Caco-2 (cell line): Measurements from ENCODE around the gene ATXN1. TPM values are rescaled to one million over a fixed set of nuclear protein-coding genes. Genes with fewer than 3 reads are reported as not detected.

Experiments used
- BruUV-seq: library from RNA; stranded (reverse); fragments of 400-500 nt; replicated peaks from 2 replicates; lab custom pipeline; 2021; lab: Mats Ljungman, UMichigan
- CTCF ChIA-PET: fragments of 300-600 bp; sonication (Branson Sonifier 250); formaldehyde crosslinking; loops from one replicate; lab custom pipeline; 2022; ENCODE audit warnings: antibody characterized with exemption; lab: Charles Lee
- POLR2A ChIA-PET: fragments of 300-600 bp; sonication (Branson Sonifier 250); formaldehyde crosslinking; loops from one replicate; lab custom pipeline; 2022; ENCODE audit warnings: antibody characterized with exemption; lab: Charles Lee
- DNase-seq, 2 experiments: peaks; one replicate each; pipeline versions ENCODE4 v3.0.0 to v3.0.0-alpha.2; 2020 to 2022
- H3K27me3 ChIP-seq: replicated peaks from 2 replicates; pipeline ENCODE4 v1.6.0; 2011; ENCODE audit warnings: low read length; ENCODE audit not compliant: control insufficient read depth, insufficient read depth
- H3K36me3 ChIP-seq: 2 replicates; pipeline ENCODE4 v1.5.1; 2011; ENCODE audit warnings: low read length; ENCODE audit not compliant: control insufficient read depth, insufficient read depth
- H3K4me1 ChIP-seq: fragments of 250-450 bp; sonication (Bioruptor Pico); 2 replicates; pipeline ENCODE4 v1.5.1; 2020; ENCODE audit warnings: mild to moderate bottlenecking
- H3K4me3 ChIP-seq: 2 replicates; pipeline ENCODE4 v1.5.1; 2011; ENCODE audit warnings: low read depth, mild to moderate bottlenecking, control low read depth, low read length
- H3K9me3 ChIP-seq: fragments of 250-450 bp; sonication (Bioruptor Pico); 2 replicates; pipeline ENCODE4 v1.5.1; 2020; ENCODE audit warnings: mild to moderate bottlenecking, moderate library complexity
- H3K27ac Mint-ChIP-seq: one replicate; pipeline ENCODE4 v1.8.0; 2022; ENCODE audit warnings: mixed read lengths; ENCODE audit not compliant: unreplicated experiment
- H3K27me3 Mint-ChIP-seq: one replicate; pipeline ENCODE4 v1.8.0; 2022; ENCODE audit warnings: mixed read lengths; ENCODE audit not compliant: insufficient read depth, unreplicated experiment
- H3K36me3 Mint-ChIP-seq: one replicate; pipeline ENCODE4 v1.8.0; 2022; ENCODE audit warnings: mild to moderate bottlenecking, mixed read lengths; ENCODE audit not compliant: insufficient read depth, unreplicated experiment
- H3K4me1 Mint-ChIP-seq: one replicate; pipeline ENCODE4 v1.8.0; 2022; ENCODE audit warnings: low read depth, mixed read lengths; ENCODE audit not compliant: unreplicated experiment
- H3K4me3 Mint-ChIP-seq: one replicate; pipeline ENCODE4 v1.8.0; 2022; ENCODE audit warnings: mild to moderate bottlenecking, moderate library complexity, mixed read lengths; ENCODE audit not compliant: unreplicated experiment
- H3K9me3 Mint-ChIP-seq: one replicate; pipeline ENCODE4 v1.8.0; 2022; ENCODE audit warnings: mixed read lengths; ENCODE audit not compliant: unreplicated experiment
- intact Hi-C: fragments of 100-400 bp; cut with micrococcal nuclease; formaldehyde crosslinking; loops from one replicate; pipeline ENCODE4 v1.10.0; 2022; ENCODE audit not compliant: unreplicated experiment
- total RNA-seq: library from RNA; stranded (reverse); gene quantifications from 2 replicates; pipeline ENCODE4 v1.2.3, GENCODE V29; 2022
- TF ChIP-seq, protein P1 (sequence below), 2 experiments: fragments of 200-600 bp in 1 of 2; IDR thresholded peaks; 1 replicate in 1 of 2; 2 replicates in 1 of 2; pipeline versions ENCODE4 v1.5.1 to v1.8.0; 2011 to 2022; ENCODE audit warnings: antibody characterized with exemption in 1 of 2, control low read depth in 1 of 2, inconsistent platforms in 1 of 2, low read depth in 1 of 2, low read length in 1 of 2, mild to moderate bottlenecking in 1 of 2, moderate library complexity in 1 of 2; ENCODE audit not compliant: insufficient read depth in 1 of 2, severe bottlenecking in 1 of 2, unreplicated experiment in 1 of 2

The ATXN1 gene
- total RNA-seq, 1 experiment from 2014 or later: 14.2 TPM

DNA sequence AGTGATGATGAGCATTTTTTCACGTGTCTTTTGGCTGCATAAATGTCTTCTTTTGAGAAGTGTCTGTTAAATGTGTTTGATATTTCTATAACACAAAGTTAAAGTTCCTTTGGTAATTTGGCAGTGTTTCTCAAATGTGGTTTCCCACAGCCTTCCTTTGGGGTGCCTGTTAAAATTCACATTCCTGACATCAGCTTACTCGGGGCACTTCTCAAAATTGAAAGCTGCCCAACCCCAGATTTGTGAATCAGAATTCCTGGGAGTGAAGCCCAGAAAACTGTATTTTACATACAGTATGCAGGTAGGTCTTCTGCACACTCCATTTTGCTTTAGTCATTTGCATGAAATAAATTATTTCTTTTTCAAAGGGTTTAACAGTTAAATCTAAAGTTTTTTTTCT lies 315.0 kb downstream of the ATXN1 start:
- no peak for DNase-seq
- no peak overlapping the region for H3K27ac Mint-ChIP-seq
- intact Hi-C loops: no loop called here
- no peaks in the 10 kb centered on the region for H3K4me1 ChIP-seq
- H3K36me3 Mint-ChIP-seq: no peaks in the 10 kb centered on the region
- TF ChIP-seq, protein P1, sequence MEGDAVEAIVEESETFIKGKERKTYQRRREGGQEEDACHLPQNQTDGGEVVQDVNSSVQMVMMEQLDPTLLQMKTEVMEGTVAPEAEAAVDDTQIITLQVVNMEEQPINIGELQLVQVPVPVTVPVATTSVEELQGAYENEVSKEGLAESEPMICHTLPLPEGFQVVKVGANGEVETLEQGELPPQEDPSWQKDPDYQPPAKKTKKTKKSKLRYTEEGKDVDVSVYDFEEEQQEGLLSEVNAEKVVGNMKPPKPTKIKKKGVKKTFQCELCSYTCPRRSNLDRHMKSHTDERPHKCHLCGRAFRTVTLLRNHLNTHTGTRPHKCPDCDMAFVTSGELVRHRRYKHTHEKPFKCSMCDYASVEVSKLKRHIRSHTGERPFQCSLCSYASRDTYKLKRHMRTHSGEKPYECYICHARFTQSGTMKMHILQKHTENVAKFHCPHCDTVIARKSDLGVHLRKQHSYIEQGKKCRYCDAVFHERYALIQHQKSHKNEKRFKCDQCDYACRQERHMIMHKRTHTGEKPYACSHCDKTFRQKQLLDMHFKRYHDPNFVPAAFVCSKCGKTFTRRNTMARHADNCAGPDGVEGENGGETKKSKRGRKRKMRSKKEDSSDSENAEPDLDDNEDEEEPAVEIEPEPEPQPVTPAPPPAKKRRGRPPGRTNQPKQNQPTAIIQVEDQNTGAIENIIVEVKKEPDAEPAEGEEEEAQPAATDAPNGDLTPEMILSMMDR (IDR thresholded peaks at IDR 0.05; ENCODE audit: insufficient read depth in 1 of 2, low read depth in 1 of 2, low read length in 1 of 2, severe bottlenecking in 1 of 2, unreplicated experiment in 1 of 2): no peak
- H3K36me3 ChIP-seq: no peaks in the 10 kb centered on the region
- no peak overlapping the region for H3K4me3 ChIP-seq
- H3K9me3 ChIP-seq: no peaks in the 10 kb centered on the region
- H3K9me3 Mint-ChIP-seq: peaks cover 6% of the 10 kb centered on the region
- ChIA-PET CTCF (no interaction called here), POLR2A (no interaction called here)
- no TSS peak for BruUV-seq
- H3K4me3 Mint-ChIP-seq: no peak overlapping the region
- no peaks in the 10 kb centered on the region for H3K27me3 ChIP-seq
- no peaks in the 10 kb centered on the region for H3K4me1 Mint-ChIP-seq
- H3K27me3 Mint-ChIP-seq: no peaks in the 10 kb centered on the region

DNA sequence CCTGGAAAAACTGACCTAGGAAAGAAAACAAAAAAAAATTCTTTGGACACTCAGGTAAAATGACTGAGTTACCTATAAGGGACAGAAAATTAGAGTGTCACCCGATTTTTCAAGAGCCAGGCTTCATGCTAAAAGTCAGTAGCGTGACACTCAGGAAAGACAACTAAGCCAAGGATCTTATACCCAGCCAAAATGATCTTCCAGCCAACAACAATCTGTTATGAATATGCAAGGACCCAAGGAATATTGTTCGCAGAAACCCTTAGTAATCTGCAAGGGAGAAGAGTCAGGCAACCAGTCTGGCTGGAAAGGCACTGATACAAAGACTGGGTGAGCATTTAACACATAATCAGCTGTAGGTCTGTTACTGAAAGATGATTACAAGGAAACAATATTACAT lies 319.2 kb downstream of the ATXN1 start:
- no peak overlapping the region for H3K4me3 Mint-ChIP-seq
- CTCF ChIA-PET: no interaction called here
- no peaks in the 10 kb centered on the region for H3K36me3 Mint-ChIP-seq
- H3K27me3 Mint-ChIP-seq: no peaks in the 10 kb centered on the region
- peaks cover 6% of the 10 kb centered on the region for H3K9me3 Mint-ChIP-seq
- Histone ChIP-seq H3K27me3 (no peaks in the 10 kb centered on the region), H3K4me3 (no peak overlapping the region), H3K9me3 (no peaks in the 10 kb centered on the region), H3K36me3 (no peaks in the 10 kb centered on the region), H3K4me1 (no peaks in the 10 kb centered on the region; the same call in 1 of the 2 replicates)
- no peak overlapping the region for H3K27ac Mint-ChIP-seq
- TF ChIP-seq, protein P1 (IDR thresholded peaks at IDR 0.05; ENCODE audit: insufficient read depth in 1 of 2, low read depth in 1 of 2, low read length in 1 of 2, severe bottlenecking in 1 of 2, unreplicated experiment in 1 of 2): no peak
- BruUV-seq: no TSS peak
- POLR2A ChIA-PET: no interaction called here
- intact Hi-C loops: no loop called here
- DNase-seq: no peak
- H3K4me1 Mint-ChIP-seq: no peaks in the 10 kb centered on the region

DNA sequence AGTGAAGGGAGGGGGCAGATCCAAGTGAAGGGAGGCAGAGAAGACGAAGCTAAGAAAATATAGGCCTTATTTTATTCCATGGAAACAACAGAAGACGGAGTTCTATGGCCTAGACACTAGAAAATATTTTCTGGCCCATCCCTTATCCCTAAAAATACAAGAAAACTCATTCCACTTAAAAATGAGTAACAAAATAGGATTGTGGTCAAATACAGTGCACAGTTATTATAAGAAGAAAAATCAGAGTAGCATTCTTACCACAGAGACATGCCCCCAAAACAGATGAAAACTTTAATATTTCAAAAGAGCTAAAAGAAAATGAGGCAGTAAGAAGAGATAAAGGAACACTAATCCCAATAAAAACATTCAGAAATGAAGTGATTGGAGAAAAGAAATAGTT lies 320.0 kb downstream of the ATXN1 start:
- CTCF ChIA-PET: no interaction called here
- Histone ChIP-seq H3K9me3 (no peaks in the 10 kb centered on the region), H3K27me3 (no peaks in the 10 kb centered on the region), H3K4me1 (no peaks in the 10 kb centered on the region; the same call in 1 of the 2 replicates), H3K36me3 (no peaks in the 10 kb centered on the region), H3K4me3 (no peak overlapping the region)
- intact Hi-C loops: no loop called here
- peaks cover 6% of the 10 kb centered on the region for H3K9me3 Mint-ChIP-seq
- H3K27ac Mint-ChIP-seq: no peak overlapping the region
- TF ChIP-seq, protein P1 (IDR thresholded peaks at IDR 0.05; ENCODE audit: insufficient read depth in 1 of 2, low read depth in 1 of 2, low read length in 1 of 2, severe bottlenecking in 1 of 2, unreplicated experiment in 1 of 2): no peak
- BruUV-seq: no TSS peak
- H3K36me3 Mint-ChIP-seq: no peaks in the 10 kb centered on the region
- H3K4me1 Mint-ChIP-seq: no peaks in the 10 kb centered on the region
- no peak for DNase-seq
- POLR2A ChIA-PET: no interaction called here
- no peaks in the 10 kb centered on the region for H3K27me3 Mint-ChIP-seq
- no peak overlapping the region for H3K4me3 Mint-ChIP-seq
